Esophagus muscularis mucosa (tissue), 4 donors: ENCODE data around the gene PLXDC2. TPM values are rescaled to one million over a fixed set of nuclear protein-coding genes. Genes with fewer than 3 reads are reported as not detected.

Experiments
- DNase-seq: peaks from one replicate; pipeline ENCODE4 v3.0.0-alpha.2; 2017; ENCODE audit errors: extremely low spot score
- H3K27ac ChIP-seq, 4 donors: fragments of 200-600 bp; sonication (generic); replicated peaks in 1 of 4; 1 replicate in 3 of 4; 2 replicates in 1 of 4; pipeline ENCODE4 v1.5.1; 2016 to 2019; ENCODE audit warnings: mild to moderate bottlenecking in 1 of 4
- H3K27me3 ChIP-seq, 4 donors: fragments of 200-600 bp; sonication (generic); one replicate each; pipeline versions ENCODE4 v1.5.1 to v1.6.0; 2016 to 2019
- H3K36me3 ChIP-seq, 4 donors: fragments of 200-600 bp; sonication (generic); one replicate each; pipeline ENCODE4 v1.5.1; 2016 to 2019
- H3K4me1 ChIP-seq, 4 donors: fragments of 200-600 bp; sonication (generic); one replicate each; pipeline ENCODE4 v1.5.1; 2016 to 2019
- H3K4me3 ChIP-seq, 4 donors: fragments of 200-600 bp; sonication (generic); 1 replicate in 2 of 4; 2 replicates in 2 of 4; pipeline ENCODE4 v1.5.1; 2016 to 2019; ENCODE audit warnings: mild to moderate bottlenecking in 4 of 4, moderate library complexity in 1 of 4
- H3K9me3 ChIP-seq, 4 donors: fragments of 200-600 bp; sonication (generic); 1 replicate in 3 of 4; 2 replicates in 1 of 4; pipeline ENCODE4 v1.5.1; 2016 to 2019
- CTCF ChIP-seq, 3 experiments: fragments of 200-600 bp in 2 of 3; fragments of 450-650 bp in 1 of 3; sonication (generic) in 2 of 3; IDR thresholded peaks; one replicate each; pipeline ENCODE4 v1.5.1; 2017 to 2019; ENCODE audit warnings: antibody characterized with exemption in 3 of 3, mild to moderate bottlenecking in 2 of 3, moderate library complexity in 1 of 3
- EP300 ChIP-seq: sonication (generic); formaldehyde crosslinking; IDR thresholded peaks from one replicate; pipeline ENCODE4 v1.6.1; 2017; ENCODE audit warnings: antibody characterized with exemption
- POLR2A ChIP-seq: fragments of 450-650 bp; IDR thresholded peaks from one replicate; pipeline ENCODE4 v1.6.1; 2017; ENCODE audit warnings: antibody characterized with exemption, moderate library complexity, mild to moderate bottlenecking, low read depth
- POLR2AphosphoS5 ChIP-seq, 2 donors: sonication (generic); formaldehyde crosslinking; IDR thresholded peaks; one replicate each; pipeline ENCODE4 v1.6.1; 2017; ENCODE audit warnings: antibody characterized with exemption in 2 of 2
- WGBS: methylation state at CpG from one replicate; pipeline ENCODE4 v1.1.5; 2018; 5-methylcytosine and 5-hydroxymethylcytosine counted together
- intact Hi-C: fragments of 100-400 bp; cut with DNase I; formaldehyde crosslinking; loops from one replicate; pipeline ENCODE4 v1.15.1; 2023
- total RNA-seq, 4 donors: library from RNA; depleted of rRNA; stranded (reverse); fragments of >200 nt; gene quantifications; one replicate each; pipeline versions ENCODE4 v1.1.0 to v1.2.1, GENCODE V29; 2016

Gene PLXDC2
- total RNA-seq, 4 donors from 2014 or later = 28.7 to 54.2 (median 42.4) TPM

GRCh38 chr10:20142311-20142710 lies 326.1 kb downstream of the PLXDC2 start:
- no peak for DNase-seq
- Histone ChIP-seq H3K27me3 (no peaks in the 10 kb centered on the region), H3K9me3 (no peaks in the 10 kb centered on the region), H3K27ac (no peak overlapping the region), H3K4me3 (no peak overlapping the region), H3K36me3 (no peaks in the 10 kb centered on the region), H3K4me1 (peaks cover 0 to 2% (median 0%) of the 10 kb centered on the region in 4 donors)
- no peak for TF ChIP-seq CTCF (IDR thresholded peaks at IDR 0.05)
- TF ChIP-seq POLR2AphosphoS5 (IDR thresholded peaks at IDR 0.05) = no peak
- no peak for TF ChIP-seq POLR2A
- TF ChIP-seq EP300 = no peak
- intact Hi-C loops = no loop called here

- peaks cover 0 to 2% (median 0%) of the 10 kb centered on the region in 4 donors for H3K4me1 ChIP-seq
- no peak overlapping the region for H3K27ac ChIP-seq
- intact Hi-C loops = no loop called here
- no peak for DNase-seq
- WGBS = 94% methylated on average over 1 of the region's 1 CpG
- no peak overlapping the region for H3K4me3 ChIP-seq
- no peaks in the 10 kb centered on the region for H3K9me3 ChIP-seq
- TF ChIP-seq EP300 = no peak
- H3K36me3 ChIP-seq = no peaks in the 10 kb centered on the region
- no peaks in the 10 kb centered on the region for H3K27me3 ChIP-seq
These were observed 328.0 kb downstream of the PLXDC2 start for GRCh38 chr10:20144268-20144667.

- H3K9me3 ChIP-seq = no peaks in the 10 kb centered on the region
- H3K36me3 ChIP-seq = no peaks in the 10 kb centered on the region
- DNase-seq = no peak
- H3K27ac ChIP-seq = no peak overlapping the region
- H3K4me1 ChIP-seq = peaks cover 0 to 2% (median 0%) of the 10 kb centered on the region in 4 donors
- no peak for TF ChIP-seq EP300
- no peak for TF ChIP-seq POLR2A
- no peak for TF ChIP-seq CTCF (IDR thresholded peaks at IDR 0.05)
- no peak for TF ChIP-seq POLR2AphosphoS5 (IDR thresholded peaks at IDR 0.05)
- 96% methylated on average over 2 of the region's 2 CpGs for WGBS
- intact Hi-C loops = no loop called here
- no peaks in the 10 kb centered on the region for H3K27me3 ChIP-seq
- H3K4me3 ChIP-seq = no peak overlapping the region
These were observed 329.8 kb downstream of the PLXDC2 start for GRCh38 chr10:20146004-20146403.

GRCh38 chr10:20147684-20148083 lies 331.5 kb downstream of the PLXDC2 start:
- H3K27ac ChIP-seq = no peak overlapping the region
- TF ChIP-seq CTCF (IDR thresholded peaks at IDR 0.05) (no peak), POLR2AphosphoS5 (IDR thresholded peaks at IDR 0.05) (no peak), POLR2A (no peak), EP300 (no peak)
- no peaks in the 10 kb centered on the region for H3K4me1 ChIP-seq
- intact Hi-C loops = no loop called here
- no peaks in the 10 kb centered on the region for H3K36me3 ChIP-seq
- H3K9me3 ChIP-seq = no peaks in the 10 kb centered on the region
- 91% methylated on average over 2 of the region's 2 CpGs for WGBS
- DNase-seq = no peak
- no peaks in the 10 kb centered on the region for H3K27me3 ChIP-seq
- no peak overlapping the region for H3K4me3 ChIP-seq

- DNase-seq = no peak
- TF ChIP-seq POLR2A (no peak), CTCF (IDR thresholded peaks at IDR 0.05) (no peak), POLR2AphosphoS5 (IDR thresholded peaks at IDR 0.05) (no peak), EP300 (no peak)
These were observed 340.3 kb downstream of the PLXDC2 start for GRCh38 chr10:20156511-20156910.

More at GRCh38 chr10:20156511-20156910, 340.3 kb downstream of the PLXDC2 start:
- no peaks in the 10 kb centered on the region for H3K4me1 ChIP-seq
- no peaks in the 10 kb centered on the region for H3K9me3 ChIP-seq
- intact Hi-C loops = no loop called here
- H3K27ac ChIP-seq = no peak overlapping the region
- H3K27me3 ChIP-seq = no peaks in the 10 kb centered on the region
- 97% methylated on average over 2 of the region's 2 CpGs for WGBS
- H3K4me3 ChIP-seq = no peak overlapping the region
- H3K36me3 ChIP-seq = no peaks in the 10 kb centered on the region
